GM18505 (cell line): ENCODE measurements around the gene SPAG16.
"Not testable (repeated sequence)": the region's sequence is repeated elsewhere in the genome, so short reads cannot be mapped to it uniquely, and the experiment has no call there.

Source experiments
- ATAC-seq: cut with Tn5 transposase; IDR thresholded peaks from one replicate; pipeline ENCODE4 v1.9.1; 2021; ENCODE audit not compliant: unreplicated experiment
- POLR2A ChIP-seq: IDR thresholded peaks from 4 replicates; pipeline ENCODE4 v1.6.1; 2011; ENCODE audit warnings: borderline replicate concordance; ENCODE audit not compliant: insufficient read depth, insufficient read length; ENCODE audit errors: extremely low read depth

Gene SPAG16

DNA sequence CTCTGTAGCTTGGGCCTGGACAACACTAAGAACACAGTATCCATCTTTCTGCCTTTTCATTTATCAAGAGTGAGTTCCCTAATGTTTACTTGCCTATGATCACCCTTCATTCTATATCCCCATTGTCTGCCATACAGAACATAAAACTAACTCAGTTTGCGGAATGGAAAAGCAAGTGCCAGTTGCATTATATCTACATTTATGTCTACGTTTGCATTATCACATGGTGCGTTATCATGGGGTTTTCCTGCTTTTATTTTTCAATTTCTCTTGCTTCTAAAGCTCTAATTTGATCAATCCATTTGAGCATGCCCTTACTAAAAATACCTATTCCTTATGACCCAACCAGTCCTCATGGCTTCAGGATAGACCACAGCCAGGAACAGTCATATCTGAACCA lies 704.9 kb downstream of the SPAG16 start:
- no peak for ATAC-seq
- no peak for TF ChIP-seq POLR2A

DNA sequence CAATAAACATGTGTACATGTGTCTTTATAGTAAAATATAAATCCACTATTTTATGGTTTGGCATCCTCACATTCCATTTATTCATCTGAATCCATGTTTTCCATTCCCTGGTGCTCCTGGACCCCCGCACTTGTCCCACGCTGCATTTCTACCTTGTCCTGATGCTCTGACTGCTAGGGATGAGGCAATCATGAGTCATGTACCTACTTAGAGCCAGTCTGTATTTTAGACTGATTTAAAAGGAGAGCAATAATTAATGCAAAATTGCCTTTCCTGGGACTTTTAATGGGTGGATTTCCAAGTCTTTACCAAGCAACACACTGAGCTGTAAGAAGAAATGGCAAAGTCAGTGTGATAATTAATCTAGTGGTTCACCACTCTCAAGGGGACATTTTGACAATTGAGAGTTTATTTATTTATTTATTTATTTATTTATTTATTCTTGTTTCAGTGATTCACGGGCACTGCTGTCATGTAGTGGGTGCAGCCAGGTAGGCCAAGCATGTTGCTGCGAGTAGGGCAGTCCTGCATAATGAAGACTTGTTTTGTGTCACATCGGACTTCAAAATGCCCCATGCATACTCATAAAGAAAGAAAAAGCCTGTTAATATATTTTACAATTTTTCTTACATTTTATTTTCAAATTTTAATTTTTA lies 707.3 kb downstream of the SPAG16 start:
- no peak for TF ChIP-seq POLR2A

DNA sequence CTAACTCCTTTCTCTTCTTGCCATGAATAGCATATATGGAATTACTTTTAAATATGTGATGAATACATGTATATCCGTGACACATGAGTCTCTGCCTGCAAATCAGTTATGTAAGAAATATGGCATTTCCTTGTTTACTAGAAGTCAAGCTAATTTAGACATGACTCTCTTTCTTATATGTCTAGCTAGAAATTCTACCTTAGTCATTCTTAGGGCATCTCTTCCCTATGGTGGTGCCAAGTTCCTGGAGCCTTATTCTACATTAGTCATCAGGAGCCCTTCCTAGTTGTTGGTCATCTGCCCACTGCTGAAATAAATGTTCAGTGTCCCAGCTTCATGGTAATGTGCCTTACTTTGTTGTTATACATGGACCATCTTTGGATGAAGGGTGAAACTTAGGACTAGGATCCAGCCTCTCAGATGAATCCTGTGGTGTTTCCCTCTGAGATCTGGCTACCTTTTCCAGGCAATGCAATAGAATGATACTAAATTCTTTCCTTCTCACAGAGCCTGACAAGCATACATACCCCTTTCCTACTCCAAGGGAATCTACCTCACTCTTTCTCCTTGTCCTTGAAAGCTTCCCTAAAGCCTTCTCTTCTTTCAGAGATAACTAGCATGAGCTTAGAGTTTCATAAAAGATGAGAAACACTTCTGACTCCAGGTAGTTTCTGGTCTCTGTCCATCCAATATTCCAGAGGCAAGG lies 711.3 kb downstream of the SPAG16 start:
- ATAC-seq: no peak
- TF ChIP-seq POLR2A: no peak

More for the DNA sequence above, 707.3 kb downstream of the SPAG16 start:
- no peak for ATAC-seq

DNA sequence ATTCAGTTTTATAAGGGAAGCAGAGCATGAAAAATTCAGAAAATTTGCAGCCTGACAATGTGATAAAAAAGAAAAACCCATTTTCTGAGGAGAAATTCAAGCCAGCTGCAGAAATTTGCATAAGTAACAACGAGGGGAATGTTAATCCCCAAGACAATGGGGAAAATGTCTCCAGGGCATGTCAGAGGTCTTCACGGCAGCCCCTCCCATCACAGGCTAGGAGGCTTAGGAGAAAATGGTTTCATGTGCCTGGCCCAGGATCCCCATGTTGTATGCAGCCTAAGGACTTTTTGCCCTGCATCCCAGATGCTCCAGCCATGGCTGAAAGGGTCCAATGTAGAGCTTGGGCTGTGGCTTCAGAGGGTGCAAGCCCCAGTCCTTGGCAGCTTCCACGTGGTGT lies 714.7 kb downstream of the SPAG16 start:
- ATAC-seq: not testable (repeated sequence)

DNA sequence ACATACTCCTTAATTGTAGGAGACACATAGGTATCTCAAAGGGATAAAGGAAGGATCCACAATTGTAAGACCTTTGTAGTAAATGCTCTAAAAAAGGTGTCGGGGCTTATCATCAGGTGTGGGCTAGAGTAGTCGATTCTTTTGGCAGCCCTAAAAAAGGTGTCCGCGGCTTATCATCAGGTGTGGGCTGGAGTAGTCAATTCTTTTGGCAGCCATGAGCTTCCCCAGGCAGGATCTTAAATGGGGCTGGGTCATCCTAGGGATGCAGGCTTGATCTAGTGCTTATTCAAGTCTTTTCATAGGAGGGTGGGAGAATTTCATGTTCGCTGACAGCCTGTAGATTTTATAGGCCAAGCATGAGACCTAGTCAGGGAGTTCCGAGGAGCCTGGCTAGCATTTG lies 720.2 kb downstream of the SPAG16 start:
- no peak for ATAC-seq

DNA sequence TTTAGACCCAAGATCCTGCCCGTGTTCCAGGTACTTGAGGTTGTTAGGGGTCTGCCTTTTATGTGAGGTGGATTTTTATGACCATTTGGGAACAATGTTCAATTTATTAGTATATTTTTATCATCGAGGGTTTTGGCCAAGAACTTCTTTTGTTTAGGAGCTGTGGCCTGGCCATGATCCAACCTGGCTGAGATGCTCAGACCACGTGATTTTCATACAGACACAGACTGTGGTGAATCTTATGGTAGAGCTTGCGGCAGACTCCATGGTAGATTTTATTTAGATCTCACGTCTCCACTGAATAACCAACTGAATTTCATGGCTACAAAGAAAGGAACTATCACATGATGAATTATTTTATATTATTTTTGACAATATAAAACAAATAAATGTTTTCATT lies 721.1 kb downstream of the SPAG16 start:
- no peak for TF ChIP-seq POLR2A

More for the DNA sequence above, 720.2 kb downstream of the SPAG16 start:
- TF ChIP-seq POLR2A: no peak

DNA sequence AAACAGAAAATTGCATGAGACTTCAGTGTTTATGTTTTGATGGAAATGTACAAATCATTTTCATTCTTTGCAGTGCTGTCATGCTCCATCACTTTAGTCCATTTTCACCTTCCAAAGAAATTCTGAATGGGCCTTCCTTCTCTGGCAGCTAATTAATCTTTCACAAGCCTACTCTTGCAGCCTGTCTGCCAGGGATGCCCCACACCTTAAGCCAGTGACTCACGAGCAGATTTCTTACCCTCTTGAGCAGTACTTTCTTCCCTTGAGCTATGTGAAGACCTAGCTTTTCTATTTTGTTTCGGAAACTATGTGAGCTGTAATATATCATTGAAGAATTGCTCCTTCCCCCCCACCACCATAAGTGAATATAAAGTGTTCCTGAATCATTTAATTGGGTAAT lies 722.3 kb downstream of the SPAG16 start:
- no peak for ATAC-seq
- TF ChIP-seq POLR2A: no peak

More for the DNA sequence above, 721.1 kb downstream of the SPAG16 start:
- ATAC-seq: no peak

DNA sequence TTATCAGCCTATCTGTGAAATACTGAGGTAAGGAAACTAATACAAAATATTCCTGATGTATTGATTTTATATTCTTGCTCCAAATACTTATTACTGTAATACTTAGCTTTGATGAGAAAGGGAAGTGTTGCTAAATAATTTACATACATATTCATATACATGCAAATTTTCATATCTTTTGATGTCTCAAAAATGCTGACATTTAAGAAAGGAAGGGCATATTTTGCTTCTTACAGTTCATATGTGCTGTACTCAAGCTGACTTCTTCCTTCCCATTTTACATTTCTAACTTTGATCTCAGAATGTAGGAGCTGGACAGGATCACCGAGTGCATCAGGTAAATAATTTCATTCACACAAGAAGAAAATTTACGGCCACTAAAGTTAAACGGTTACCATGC lies 727.4 kb downstream of the SPAG16 start:
- ATAC-seq: no peak
- TF ChIP-seq POLR2A: no peak

DNA sequence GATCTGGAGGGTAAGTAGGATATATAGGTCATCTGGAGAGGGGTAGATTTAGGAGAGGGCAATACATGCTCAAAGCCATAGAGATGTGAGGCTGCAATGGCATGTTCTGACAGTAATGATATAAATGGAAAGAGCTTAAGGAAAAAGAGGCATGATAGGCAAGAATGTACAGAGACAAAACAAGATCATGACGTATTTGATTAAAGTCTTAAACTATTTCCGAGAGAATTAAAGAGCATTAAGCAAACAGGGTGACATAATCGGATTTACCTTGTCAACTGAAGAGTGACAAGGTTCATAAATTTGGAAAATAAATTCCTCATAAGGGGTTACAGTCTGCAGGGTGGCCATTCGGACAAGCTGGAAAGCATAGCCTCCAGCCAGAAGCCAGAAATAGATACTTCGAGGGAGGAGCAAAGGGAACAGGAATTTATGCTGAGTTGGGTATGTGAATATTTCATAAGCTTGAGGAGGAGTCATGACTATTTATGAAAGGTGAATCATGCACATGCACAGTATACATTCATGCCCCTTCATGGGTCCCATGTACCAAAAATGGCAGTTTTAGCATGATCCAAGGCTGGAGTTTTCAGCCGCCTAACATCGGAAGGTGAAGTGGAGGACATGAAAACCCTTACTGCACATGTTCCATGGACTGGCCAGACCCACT lies 730.4 kb downstream of the SPAG16 start:
- no peak for TF ChIP-seq POLR2A
- no peak for ATAC-seq

DNA sequence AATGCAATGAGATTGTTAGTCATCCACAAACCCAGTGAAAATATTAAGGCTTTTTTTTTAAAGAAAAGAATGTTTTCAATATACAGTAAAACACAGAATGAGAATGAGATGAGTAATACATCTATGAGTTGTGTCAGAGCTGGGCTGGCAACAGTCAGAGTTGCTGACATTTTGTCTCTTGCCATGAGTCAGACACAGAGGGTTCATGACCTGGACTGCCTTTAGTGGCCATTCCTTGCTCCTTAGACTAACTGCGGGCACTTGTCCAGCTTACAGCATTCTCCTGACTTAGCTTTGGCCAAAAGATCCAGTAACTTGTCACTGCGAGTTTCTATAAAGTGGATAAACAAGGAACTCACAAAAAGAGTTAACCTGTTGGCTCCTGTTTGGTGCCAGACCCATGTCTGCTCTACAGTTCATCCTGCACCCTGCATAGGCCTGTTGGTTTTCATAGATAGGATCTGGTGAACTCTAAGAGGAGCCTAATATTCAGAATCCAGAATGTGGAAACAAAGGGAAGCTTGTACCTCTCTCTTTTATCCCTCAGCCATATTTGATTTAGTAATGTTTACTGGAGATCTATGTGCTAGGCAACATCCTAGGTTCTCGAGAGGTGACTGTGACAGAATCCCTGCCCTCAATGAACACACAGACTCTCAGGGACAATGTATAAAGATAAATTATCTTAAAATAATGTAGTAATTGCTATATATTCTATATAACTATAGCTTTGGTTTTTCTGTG lies 735.1 kb downstream of the SPAG16 start:
- no peak for ATAC-seq
- TF ChIP-seq POLR2A: no peak

DNA sequence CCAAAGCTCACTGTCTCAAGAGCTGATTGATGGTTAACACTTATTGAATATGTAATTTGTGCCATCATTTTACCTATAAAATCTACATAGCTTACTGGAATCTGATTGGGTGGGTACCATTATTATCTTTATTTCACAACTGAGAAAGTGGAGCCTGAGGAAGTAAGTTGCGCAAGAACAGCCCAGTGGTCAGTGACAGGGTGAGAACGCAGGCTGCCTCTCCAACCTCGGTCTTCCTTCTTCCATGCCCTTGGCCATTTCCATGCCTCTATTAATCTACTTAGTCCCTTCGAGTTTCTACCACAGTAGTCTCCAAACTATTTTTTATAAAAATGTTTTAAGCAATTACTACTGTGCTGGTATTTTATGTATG lies 735.7 kb downstream of the SPAG16 start:
- no peak for TF ChIP-seq POLR2A
- ATAC-seq: no peak

DNA sequence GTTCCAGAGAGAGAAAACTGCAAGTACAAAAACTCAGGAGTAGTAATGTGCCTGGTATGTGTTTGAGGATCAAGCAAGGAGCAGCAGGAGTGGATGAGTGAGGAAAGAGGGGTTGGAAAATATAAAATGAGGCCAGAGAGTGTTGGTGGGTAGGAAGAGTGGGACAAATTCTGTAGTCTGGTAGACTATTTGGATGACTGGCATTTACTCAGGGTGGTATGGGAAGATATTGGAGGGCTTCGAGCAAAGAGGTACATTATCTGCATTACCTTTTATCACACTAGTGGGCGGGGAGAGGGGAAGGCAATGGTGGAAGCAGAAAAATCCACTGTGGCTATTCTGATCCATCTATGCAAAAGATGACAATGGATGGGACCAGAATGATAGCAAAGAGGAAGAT lies 744.9 kb downstream of the SPAG16 start:
- no peak for TF ChIP-seq POLR2A
- ATAC-seq: no peak

DNA sequence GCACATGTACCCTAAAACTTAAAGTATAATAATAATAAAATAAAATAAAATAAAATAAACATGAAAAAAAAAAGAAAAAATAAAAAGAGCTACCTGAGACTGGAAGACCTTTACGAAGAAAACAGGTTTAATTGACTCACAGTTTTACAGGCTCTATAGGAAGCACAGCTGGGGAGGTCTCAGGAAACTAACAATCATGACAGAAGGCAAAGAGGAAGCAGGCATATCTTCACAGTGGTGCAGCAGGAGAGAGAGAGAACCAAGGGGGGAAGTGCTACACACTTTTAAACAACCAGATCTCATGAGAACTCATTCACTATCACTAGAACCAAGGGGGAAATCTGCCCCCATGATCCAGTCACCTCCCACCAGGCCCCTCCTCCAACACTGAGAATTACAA lies 747.3 kb downstream of the SPAG16 start:
- TF ChIP-seq POLR2A: no peak
- ATAC-seq: no peak
